Loucy (cell line): ENCODE results near the gene SOHLH1.

Experiments used
- CTCF ChIP-seq: fragments of 200-600 bp; sonication (generic); conservative IDR thresholded peaks from 2 replicates; pipeline ENCODE4 v1.5.1; 2014; ENCODE audit warnings: mild to moderate bottlenecking, antibody characterized with exemption, low read length
- EZH2phosphoT487 ChIP-seq: fragments of 200-600 bp; IDR thresholded peaks from 2 replicates; pipeline ENCODE4 v1.6.1; 2018; ENCODE audit warnings: antibody characterized with exemption, mild to moderate bottlenecking, moderate library complexity, borderline replicate concordance

- no peak for TF ChIP-seq CTCF
- TF ChIP-seq EZH2phosphoT487: no peak
These were observed 32.5 kb downstream of the SOHLH1 start for GRCh38 chr9:135666534-135667462.
